Type B pancreatic cell (in vitro differentiated cells): Measurements from ENCODE around the gene TNK2. TPM values are rescaled to one million over a fixed set of nuclear protein-coding genes. Genes with fewer than 3 reads are reported as not detected.

ENCODE experiments used
- DNase-seq: peaks from one replicate; pipeline ENCODE4 v3.0.0; 2021; ENCODE audit warnings: mixed read lengths; ENCODE audit not compliant: unreplicated experiment; ENCODE audit errors: extremely low spot score
- H3K27ac Mint-ChIP-seq: 2 replicates; pipeline ENCODE4 v1.8.0; 2021; ENCODE audit warnings: mild to moderate bottlenecking, mixed read lengths
- H3K27me3 Mint-ChIP-seq: 2 replicates; pipeline ENCODE4 v1.8.0; 2021; ENCODE audit warnings: mixed read lengths
- H3K36me3 Mint-ChIP-seq: 2 replicates; pipeline ENCODE4 v1.8.0; 2021; ENCODE audit warnings: mixed read lengths
- H3K4me1 Mint-ChIP-seq: one replicate; pipeline ENCODE4 v1.8.0; 2021; ENCODE audit warnings: mixed read lengths; ENCODE audit not compliant: unreplicated experiment
- H3K4me3 Mint-ChIP-seq: 2 replicates; pipeline ENCODE4 v1.8.0; 2021; ENCODE audit warnings: mild to moderate bottlenecking, mixed read lengths
- H3K9me3 Mint-ChIP-seq: 2 replicates; pipeline ENCODE4 v1.8.0; 2021; ENCODE audit warnings: mixed read lengths
- CTCF ChIP-seq: fragments of 200-600 bp; sonication (generic); conservative IDR thresholded peaks from 2 replicates; pipeline ENCODE4 v1.5.0; 2021; ENCODE audit warnings: antibody characterized with exemption, mild to moderate bottlenecking
- total RNA-seq: library from RNA; stranded (reverse); gene quantifications from 2 replicates; pipeline ENCODE4 v1.2.1, GENCODE V29; 2021; ENCODE audit warnings: low replicate concordance

The TNK2 gene
- total RNA-seq, 1 donor from 2014 or later = 42.5 TPM

GRCh38 chr3:195847055-195847950 is 61.0 kb downstream of the TNK2 start:
- Mint-ChIP-seq H3K4me3 (no peak overlapping the region), H3K27ac (no peak overlapping the region), H3K27me3 (peaks cover 5% of the 10 kb centered on the region), H3K4me1 (peaks cover 11% of the 10 kb centered on the region), H3K9me3 (no peaks in the 10 kb centered on the region), H3K36me3 (peaks cover 3% of the 10 kb centered on the region)
- no peak for TF ChIP-seq CTCF
- no peak for DNase-seq

- H3K36me3 Mint-ChIP-seq = peaks cover 3% of the 10 kb centered on the region
- H3K4me1 Mint-ChIP-seq = peaks cover 5% of the 10 kb centered on the region
- H3K27ac Mint-ChIP-seq = no peak overlapping the region
- DNase-seq = no peak
- H3K27me3 Mint-ChIP-seq = no peaks in the 10 kb centered on the region
- TF ChIP-seq CTCF = no peak
- no peak overlapping the region for H3K4me3 Mint-ChIP-seq
- H3K9me3 Mint-ChIP-seq = no peaks in the 10 kb centered on the region
Measured at GRCh38 chr3:195845483-195845882, 62.9 kb downstream of the TNK2 start.

GRCh38 chr3:195844671-195845218 is 63.6 kb downstream of the TNK2 start:
- Mint-ChIP-seq H3K4me1 (peaks cover 5% of the 10 kb centered on the region), H3K27me3 (no peaks in the 10 kb centered on the region), H3K9me3 (no peaks in the 10 kb centered on the region), H3K4me3 (no peak overlapping the region), H3K27ac (no peak overlapping the region), H3K36me3 (peaks cover 3% of the 10 kb centered on the region)
- TF ChIP-seq CTCF = no peak
- no peak for DNase-seq

DNA sequence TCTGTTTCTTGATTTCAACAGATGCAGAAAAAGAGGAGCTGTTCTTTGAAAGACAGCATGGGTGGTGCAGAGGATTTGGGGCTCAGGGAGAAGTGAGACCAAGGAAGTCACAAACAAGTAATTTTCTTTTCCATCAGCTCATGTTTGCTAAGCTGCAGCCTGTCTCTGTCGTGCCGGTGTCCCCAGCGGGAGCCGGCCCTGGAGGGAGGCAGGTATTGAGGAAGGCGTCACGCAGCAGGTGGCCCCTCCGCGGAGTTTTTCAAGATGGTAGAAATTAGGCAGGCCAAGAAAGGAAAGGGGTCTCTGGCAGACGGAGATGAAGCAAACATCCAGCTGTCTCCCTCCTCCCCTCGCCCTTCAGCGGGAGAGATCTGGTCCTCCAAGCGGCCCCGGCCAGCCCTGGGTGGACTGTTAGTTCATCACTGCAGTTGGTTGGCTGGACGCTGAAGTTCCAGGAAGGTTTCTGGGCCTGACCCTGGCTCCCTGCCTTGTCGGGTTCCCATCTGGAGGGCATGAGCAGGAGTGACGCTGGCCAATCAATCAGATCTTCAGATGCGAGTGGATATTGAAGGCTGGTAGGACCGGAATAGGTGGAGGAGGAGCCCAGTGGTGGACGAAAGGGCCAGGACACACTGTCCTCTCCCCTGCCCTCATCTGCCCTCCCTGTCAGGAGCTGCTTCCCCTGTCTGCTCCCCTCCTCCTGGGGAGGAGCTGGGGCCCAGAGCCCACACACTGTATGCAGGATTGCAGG is 68.9 kb downstream of the TNK2 start:
- Mint-ChIP-seq H3K4me3 (peak overlapping the region; percentile 41), H3K4me1 (no peaks in the 10 kb centered on the region), H3K36me3 (no peaks in the 10 kb centered on the region), H3K9me3 (no peaks in the 10 kb centered on the region), H3K27ac (no peak overlapping the region), H3K27me3 (peaks cover 13% of the 10 kb centered on the region)
- no peak for TF ChIP-seq CTCF
- DNase-seq = no peak

GRCh38 chr3:195838714-195839113 is 69.6 kb downstream of the TNK2 start:
- no peak for DNase-seq
- Mint-ChIP-seq H3K4me3 (no peak overlapping the region), H3K9me3 (no peaks in the 10 kb centered on the region), H3K36me3 (no peaks in the 10 kb centered on the region), H3K27ac (no peak overlapping the region), H3K27me3 (peaks cover 13% of the 10 kb centered on the region), H3K4me1 (no peaks in the 10 kb centered on the region)
- TF ChIP-seq CTCF = no peak
